ENCODE data around the gene GRHL1. TPM values are rescaled to one million over a fixed set of nuclear protein-coding genes. Genes with fewer than 3 reads are reported as not detected.

GRHL1 gene
- total RNA-seq, 1 donor from 2014 or later, result 6.2 TPM

- no peak for TF ChIP-seq CTCF (IDR thresholded peaks at IDR 0.05; ENCODE audit: insufficient read depth, low read length, poor library complexity, severe bottlenecking)
- Histone ChIP-seq H3K36me3 (ENCODE audit: control insufficient read depth, insufficient read depth, low read length) (no peaks in the 10 kb centered on the region), H3K27me3 (ENCODE audit: control insufficient read depth, insufficient read depth, low read length) (no peaks in the 10 kb centered on the region), H3K4me3 (ENCODE audit: low read depth, low read length) (no peak overlapping the region)
- DNase-seq (ENCODE audit: low read depth), result no peak
Observed at GRCh38 chr2:10003206-10004125, 52.0 kb downstream of the GRHL1 start.

- no peak for TF ChIP-seq CTCF (IDR thresholded peaks at IDR 0.05; ENCODE audit: insufficient read depth, low read length, poor library complexity, severe bottlenecking)
- Histone ChIP-seq H3K36me3 (ENCODE audit: control insufficient read depth, insufficient read depth, low read length) (no peaks in the 10 kb centered on the region), H3K27me3 (ENCODE audit: control insufficient read depth, insufficient read depth, low read length) (no peaks in the 10 kb centered on the region), H3K4me3 (ENCODE audit: low read depth, low read length) (no peak overlapping the region)
- no peak for DNase-seq (ENCODE audit: low read depth)
Observed at GRCh38 chr2:10004401-10004800, 52.9 kb downstream of the GRHL1 start.

- no peak for DNase-seq (ENCODE audit: low read depth)
- no peak for TF ChIP-seq CTCF (IDR thresholded peaks at IDR 0.05; ENCODE audit: insufficient read depth, low read length, poor library complexity, severe bottlenecking)
- H3K4me3 ChIP-seq (ENCODE audit: low read depth, low read length), result no peak overlapping the region
- H3K27me3 ChIP-seq (ENCODE audit: control insufficient read depth, insufficient read depth, low read length), result no peaks in the 10 kb centered on the region
- no peaks in the 10 kb centered on the region for H3K36me3 ChIP-seq (ENCODE audit: control insufficient read depth, insufficient read depth, low read length)
Observed at GRCh38 chr2:10004836-10005235, 53.3 kb downstream of the GRHL1 start.

- Histone ChIP-seq H3K4me3 (ENCODE audit: low read depth, low read length) (no peak overlapping the region), H3K36me3 (ENCODE audit: control insufficient read depth, insufficient read depth, low read length) (no peaks in the 10 kb centered on the region), H3K27me3 (ENCODE audit: control insufficient read depth, insufficient read depth, low read length) (no peaks in the 10 kb centered on the region)
- TF ChIP-seq CTCF (IDR thresholded peaks at IDR 0.05; ENCODE audit: insufficient read depth, low read length, poor library complexity, severe bottlenecking), result no peak
- no peak for DNase-seq (ENCODE audit: low read depth)
Observed at GRCh38 chr2:10005461-10006235, 54.2 kb downstream of the GRHL1 start.

GRCh38 chr2:10006236-10007161, 55.0 kb downstream of the GRHL1 start:
- no peak for DNase-seq (ENCODE audit: low read depth)
- Histone ChIP-seq H3K36me3 (ENCODE audit: control insufficient read depth, insufficient read depth, low read length) (no peaks in the 10 kb centered on the region), H3K27me3 (ENCODE audit: control insufficient read depth, insufficient read depth, low read length) (no peaks in the 10 kb centered on the region), H3K4me3 (ENCODE audit: low read depth, low read length) (no peak overlapping the region)
- no peak for TF ChIP-seq CTCF (IDR thresholded peaks at IDR 0.05; ENCODE audit: insufficient read depth, low read length, poor library complexity, severe bottlenecking)
